Activated effector memory CD4-positive, alpha-beta T cell treated with Interleukin-2 at 50 U/mL for 16 hours (primary cell): ENCODE measurements around the gene OSTC.
A peak's percentile ranks its signal among the peaks of the same experiment; 100 is the strongest.

ENCODE experiments used
- DNase-seq: peaks from one replicate; pipeline ENCODE4 v3.0.0-alpha.2; 2020

Gene OSTC

DNA sequence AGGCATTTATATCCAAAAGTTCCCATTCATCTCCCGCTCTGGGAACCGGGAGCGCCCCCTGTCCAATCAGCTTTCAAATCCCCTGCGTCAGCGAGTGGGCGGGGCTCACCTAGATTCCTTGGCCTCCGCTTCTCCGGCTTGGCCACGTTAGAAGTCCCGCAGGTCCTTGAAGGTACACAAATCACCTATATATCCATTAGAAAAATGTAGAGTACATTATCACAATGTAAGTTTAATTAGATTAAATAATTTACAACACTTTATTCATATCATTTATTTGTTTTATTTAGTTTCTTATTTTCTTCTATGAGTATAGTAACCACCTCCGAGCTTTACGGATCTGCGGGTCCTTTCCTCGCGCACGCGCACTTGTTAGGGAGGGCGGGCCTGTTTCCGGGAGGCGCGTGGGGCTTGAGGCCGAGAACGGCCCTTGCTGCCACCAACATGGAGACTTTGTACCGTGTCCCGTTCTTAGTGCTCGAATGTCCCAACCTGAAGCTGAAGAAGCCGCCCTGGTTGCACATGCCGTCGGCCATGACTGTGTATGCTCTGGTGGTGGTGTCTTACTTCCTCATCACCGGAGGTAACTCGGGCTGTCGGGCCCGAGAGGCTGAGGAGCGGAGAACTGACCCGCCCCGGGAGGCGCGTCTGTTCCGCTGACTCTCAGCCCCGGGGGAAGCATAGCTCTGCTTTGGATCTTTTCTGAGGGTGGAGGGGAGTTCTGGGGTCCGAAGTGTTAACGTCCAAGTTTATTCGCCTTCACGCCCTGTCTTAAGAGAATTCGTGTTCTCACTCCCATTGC lies at the start of gene OSTC:
Gene OSTC, plus strand, starts transcription at position 388 of the 802 bp plus-strand sequence. Its CDS starts 57 bp downstream, at position 445.
- peak; percentile 86 for DNase-seq

DNA sequence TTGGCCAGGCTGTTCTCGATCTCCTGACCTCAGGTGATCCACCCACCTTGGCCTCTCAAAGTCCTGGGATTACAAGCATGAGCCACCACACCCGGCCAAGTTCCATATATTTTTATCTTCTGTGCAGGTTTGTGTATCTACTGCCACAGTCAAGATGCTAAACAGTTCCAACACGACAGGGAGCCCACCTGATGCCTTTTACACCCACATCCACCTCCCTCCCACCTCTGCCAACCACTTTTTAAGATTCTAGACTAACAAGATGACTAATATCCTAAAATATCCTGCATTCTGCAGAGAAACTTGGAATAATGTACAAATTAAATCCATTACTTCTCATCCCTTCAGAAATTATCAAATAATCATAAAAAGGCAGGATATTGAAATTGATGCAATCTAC lies 49.3 kb upstream of the OSTC start:
- no peak for DNase-seq

DNA sequence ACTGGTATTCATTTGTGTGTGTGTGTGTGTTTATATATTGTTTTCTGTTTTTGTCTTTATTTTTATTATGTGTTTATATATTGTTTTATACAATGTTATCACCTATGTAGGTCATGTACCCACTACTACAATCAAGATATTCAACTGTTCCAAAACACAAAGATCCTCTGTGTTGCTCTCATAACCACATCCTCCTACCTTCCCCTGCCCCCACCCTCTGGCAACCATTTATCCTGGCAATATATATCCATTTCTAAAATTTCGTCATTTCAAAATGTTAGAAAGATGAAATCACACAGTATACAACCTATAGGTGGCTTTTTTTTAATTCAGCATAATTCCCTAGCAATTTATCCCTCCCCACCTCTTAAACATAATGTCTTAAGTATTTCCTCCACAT lies 48.9 kb upstream of the OSTC start:
- no peak for DNase-seq

- no peak for DNase-seq
Measured at GRCh38 chr4:108602163-108602562, 48.2 kb upstream of the OSTC start.

- DNase-seq: no peak
Measured at GRCh38 chr4:108607079-108607815, 43.2 kb upstream of the OSTC start.

- no peak for DNase-seq
Measured at GRCh38 chr4:108611365-108611764, 39.0 kb upstream of the OSTC start.

DNA sequence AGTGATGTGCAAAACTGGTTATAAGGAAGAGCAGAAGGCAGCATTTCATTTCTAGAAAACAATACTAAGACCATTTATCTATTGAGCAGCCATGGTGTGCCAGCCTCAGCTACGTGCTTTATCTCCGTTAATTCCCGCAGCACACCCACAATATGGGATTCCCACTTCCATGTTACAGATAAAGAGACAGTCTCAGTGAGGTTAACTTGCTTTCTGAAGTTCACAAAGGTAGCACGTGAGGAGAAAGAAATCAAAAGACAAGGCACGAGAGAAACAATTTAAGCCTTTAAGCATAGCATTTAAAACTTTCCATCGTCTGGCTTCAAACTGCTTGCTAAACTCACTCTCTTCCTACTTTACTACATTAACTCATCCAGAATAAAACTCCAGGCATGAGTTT lies 38.0 kb upstream of the OSTC start:
- no peak for DNase-seq

DNA sequence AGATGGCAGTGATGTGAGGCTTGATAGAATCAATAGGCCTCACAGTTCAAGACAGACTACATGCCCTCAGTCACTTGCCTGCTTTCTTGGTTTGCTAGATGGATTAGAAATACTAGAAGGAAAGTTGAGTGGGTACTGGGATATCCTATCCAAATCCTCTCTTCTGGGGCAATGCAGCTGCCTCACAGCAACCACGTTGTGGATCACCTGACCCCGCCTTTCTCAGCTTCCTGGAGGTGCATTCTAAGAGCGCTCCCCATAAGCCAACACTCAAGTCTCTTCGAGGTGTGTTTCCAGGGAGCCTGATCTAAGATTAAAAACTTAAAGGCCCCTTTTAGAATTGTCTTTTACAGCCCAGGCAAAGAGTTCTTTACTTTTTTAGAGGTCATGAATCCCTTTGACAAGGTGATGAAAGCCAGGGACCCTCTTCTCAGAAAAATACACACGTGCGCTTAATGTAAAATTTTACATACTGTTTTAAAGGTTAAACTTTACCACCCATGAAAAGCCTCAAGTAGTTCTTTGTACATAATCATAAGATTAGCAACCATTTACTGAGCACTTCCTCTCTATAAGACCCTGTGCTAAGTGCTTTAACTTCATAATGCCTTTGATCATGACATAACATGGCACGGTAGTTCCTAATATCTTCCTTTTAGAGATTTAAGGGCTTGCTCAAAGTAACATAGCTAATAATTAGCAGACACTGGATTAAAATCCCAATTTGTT lies 30.9 kb upstream of the OSTC start:
- peak; percentile 9 for DNase-seq

GRCh38 chr4:108620101-108620932 lies 30.1 kb upstream of the OSTC start, which contains the start of gene RPL34:
TSS of gene RPL34 (plus strand) at chr4:108620576. CDS start at chr4:108621960, 1,384 bp downstream.
- peak; percentile 95 for DNase-seq

GRCh38 chr4:108620933-108621905 lies 29.2 kb upstream of the OSTC start:
- no peak for DNase-seq

- no peak for DNase-seq
Measured at GRCh38 chr4:108622022-108622421, 28.4 kb upstream of the OSTC start.

DNA sequence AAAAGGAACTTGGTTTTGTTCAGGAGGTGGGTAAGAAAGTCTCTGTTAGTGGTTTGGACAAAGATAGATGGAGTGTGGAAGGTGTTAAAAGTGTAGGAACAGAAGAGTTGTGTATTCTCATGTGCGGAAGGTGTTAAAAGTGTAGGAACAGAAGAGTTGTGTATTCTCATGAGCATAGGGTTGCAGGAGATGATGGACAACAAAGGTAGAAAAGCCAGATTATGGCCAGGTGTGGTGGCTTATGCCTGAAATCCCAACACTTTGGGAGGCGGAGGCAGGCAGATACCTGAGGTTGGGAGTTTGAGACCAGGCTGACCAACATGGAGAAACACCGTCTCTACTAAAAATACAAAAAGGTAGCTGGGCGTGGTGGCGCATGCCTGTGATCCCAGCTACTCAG lies 27.6 kb upstream of the OSTC start:
- DNase-seq: no peak

DNA sequence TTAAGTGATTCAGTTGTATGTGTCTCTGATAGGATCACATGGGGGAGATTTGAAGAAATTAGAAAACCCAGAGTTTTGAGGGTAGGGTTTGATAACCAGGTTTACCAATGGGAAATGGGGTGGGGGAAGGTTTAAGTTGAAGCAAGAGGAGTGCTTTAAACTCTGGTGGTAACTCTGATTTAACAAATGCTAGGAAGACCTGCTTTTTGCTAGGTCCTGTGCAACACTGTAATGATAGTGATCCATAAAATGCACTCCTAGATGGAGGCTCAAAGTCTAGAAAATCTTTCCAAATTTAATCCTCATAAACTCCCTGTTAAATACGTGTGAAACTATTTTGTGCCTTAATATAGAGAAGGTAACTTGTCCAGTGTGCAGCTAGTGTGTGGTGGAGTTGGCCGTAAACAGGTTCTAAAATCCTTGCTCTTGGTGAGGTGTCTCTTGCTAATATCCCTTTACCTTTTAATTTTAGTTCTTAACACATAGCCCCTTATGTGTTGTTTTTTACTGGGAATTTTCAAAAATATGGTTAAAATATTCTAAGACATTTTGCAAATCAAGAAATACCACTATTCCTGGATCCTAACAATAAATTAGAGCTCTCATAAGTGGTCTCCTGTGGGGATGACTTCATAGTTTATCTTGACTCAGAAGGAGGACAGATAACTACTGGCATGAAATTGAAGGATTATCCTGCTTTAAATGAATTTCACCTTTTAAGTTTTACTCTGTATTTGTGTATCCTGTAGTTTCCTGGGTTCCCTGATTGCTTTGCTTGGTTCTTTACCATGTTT lies 25.9 kb upstream of the OSTC start:
- no peak for DNase-seq

GRCh38 chr4:108626056-108626455 lies 24.3 kb upstream of the OSTC start:
- no peak for DNase-seq

- no peak for DNase-seq
Measured at GRCh38 chr4:108628411-108628810, 22.0 kb upstream of the OSTC start.

- DNase-seq: no peak
Measured at GRCh38 chr4:108635070-108635655, 15.2 kb upstream of the OSTC start.

DNA sequence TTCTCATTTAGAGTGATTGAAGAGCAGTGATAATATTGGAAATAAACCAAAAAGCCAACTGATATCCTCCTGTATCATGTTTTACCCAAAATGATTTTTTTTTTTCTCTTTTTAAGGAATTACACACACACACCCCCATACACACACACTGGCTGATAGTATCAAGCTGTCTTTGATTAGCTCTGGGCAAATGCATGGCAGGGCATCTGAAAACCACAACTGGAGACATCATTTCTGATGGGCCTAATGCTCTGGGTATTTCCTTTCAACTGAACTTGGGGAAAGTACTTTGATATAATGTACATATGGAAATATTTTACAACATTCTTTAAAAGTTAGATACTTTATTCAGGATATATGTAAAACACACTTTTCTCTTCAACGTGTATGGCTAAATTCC lies 14.2 kb upstream of the OSTC start:
- DNase-seq: no peak

GRCh38 chr4:108637856-108638255 lies 12.5 kb upstream of the OSTC start:
- DNase-seq: no peak

DNA sequence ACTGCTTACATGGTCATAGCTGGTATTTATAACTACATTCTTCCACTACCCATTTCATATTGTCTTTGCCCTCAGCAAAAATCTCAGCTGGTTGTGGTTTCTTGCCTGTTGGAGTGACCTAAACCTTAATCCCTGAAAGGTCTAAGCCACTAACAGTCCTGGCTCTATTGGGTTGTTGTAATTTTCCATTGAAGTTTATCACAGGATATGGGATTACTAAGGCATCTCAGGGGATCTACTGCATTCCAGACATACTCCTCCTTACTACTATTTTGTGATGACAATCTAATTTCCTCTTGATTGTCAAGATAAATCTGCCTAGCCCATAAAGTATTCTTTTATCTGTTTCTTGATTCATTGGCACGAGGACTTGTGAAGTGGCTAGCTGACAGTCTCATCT lies 6.2 kb upstream of the OSTC start:
- DNase-seq: no peak

- DNase-seq: no peak
Measured at GRCh38 chr4:108646706-108647105, 3.7 kb upstream of the OSTC start.
